ENCODE data around the gene DNAJB1. TPM values are rescaled to one million over a fixed set of nuclear protein-coding genes. Genes with fewer than 3 reads are reported as not detected.
A peak's percentile ranks its signal among the peaks of the same experiment; 100 is the strongest.

DNAJB1 gene
- total and polyA plus RNA-seq, 2 of the 13 experiments (the other 11 are each of a cell fraction or from before 2014, with no cell fraction given) = 87.5 to 97.3 TPM

DNA sequence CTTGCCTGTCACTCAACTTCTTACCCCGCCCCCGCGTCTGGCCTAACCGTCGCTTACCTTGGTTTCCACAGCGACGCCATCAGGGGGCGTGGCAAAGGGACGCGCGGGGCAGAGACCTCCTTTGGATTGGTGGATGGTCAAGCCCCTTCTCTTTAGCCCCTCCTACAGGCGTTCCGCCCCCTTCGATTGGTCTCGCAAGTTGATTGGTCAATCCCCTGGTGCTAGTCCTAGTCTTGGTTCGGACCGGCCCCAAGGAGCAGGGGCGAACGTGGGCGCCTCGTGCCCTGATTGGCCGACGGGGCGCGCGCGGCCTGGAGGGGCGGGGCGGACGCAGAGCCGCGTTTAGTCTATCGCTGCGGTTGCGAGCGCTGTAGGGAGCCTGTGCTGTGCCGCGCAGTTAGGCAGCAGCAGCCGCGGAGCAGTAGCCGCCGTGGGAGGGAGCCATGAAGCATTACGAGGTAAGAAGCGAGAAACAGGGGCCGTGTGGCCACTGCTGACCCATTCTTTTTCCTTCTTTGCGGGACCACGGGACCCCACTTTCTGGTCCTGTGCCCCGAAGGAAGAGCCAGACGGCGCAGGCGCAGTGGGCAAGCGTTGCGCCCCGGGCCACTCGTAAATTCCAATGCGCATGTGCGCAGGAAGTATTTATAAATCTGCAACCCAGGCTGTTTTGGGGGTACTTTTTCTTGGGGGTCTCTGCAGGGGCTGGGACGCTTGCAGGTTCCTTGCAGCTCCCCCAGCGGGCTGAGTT, 11.2 kb upstream of the DNAJB1 start, which contains the start of gene TECR (continued):
- TF ChIP-seq ZNF7 (CRISPR knock-in tag; IDR thresholded peaks at IDR 0.05) (no peak), ZNF496 (CRISPR knock-in tag; IDR thresholded peaks at IDR 0.05; ENCODE audit: insufficient replicate concordance) (no peak), ZNF160 (CRISPR knock-in tag; IDR thresholded peaks at IDR 0.05) (no peak), RBAK (CRISPR knock-in tag; IDR thresholded peaks at IDR 0.05) (no peak), KLF15 (CRISPR knock-in tag; IDR thresholded peaks at IDR 0.05; ENCODE audit: borderline replicate concordance) (no peak), SP1 (IDR thresholded peaks at IDR 0.05) (no peak), SP1 (CRISPR knock-in tag; IDR thresholded peaks at IDR 0.05) (peak; percentile 86), FOXC1 (CRISPR knock-in tag; IDR thresholded peaks at IDR 0.05; ENCODE audit: borderline replicate concordance) (peak; percentile 92), HHEX (CRISPR knock-in tag; IDR thresholded peaks at IDR 0.05) (no peak), ZFP90 (CRISPR knock-in tag; IDR thresholded peaks at IDR 0.05; ENCODE audit: borderline replicate concordance) (no peak), ZNF749 (CRISPR knock-in tag; IDR thresholded peaks at IDR 0.05; ENCODE audit: borderline replicate concordance) (no peak), ZZZ3 (CRISPR knock-in tag; IDR thresholded peaks at IDR 0.05; ENCODE audit: borderline replicate concordance) (no peak)
- TF ChIP-seq, protein P1, sequence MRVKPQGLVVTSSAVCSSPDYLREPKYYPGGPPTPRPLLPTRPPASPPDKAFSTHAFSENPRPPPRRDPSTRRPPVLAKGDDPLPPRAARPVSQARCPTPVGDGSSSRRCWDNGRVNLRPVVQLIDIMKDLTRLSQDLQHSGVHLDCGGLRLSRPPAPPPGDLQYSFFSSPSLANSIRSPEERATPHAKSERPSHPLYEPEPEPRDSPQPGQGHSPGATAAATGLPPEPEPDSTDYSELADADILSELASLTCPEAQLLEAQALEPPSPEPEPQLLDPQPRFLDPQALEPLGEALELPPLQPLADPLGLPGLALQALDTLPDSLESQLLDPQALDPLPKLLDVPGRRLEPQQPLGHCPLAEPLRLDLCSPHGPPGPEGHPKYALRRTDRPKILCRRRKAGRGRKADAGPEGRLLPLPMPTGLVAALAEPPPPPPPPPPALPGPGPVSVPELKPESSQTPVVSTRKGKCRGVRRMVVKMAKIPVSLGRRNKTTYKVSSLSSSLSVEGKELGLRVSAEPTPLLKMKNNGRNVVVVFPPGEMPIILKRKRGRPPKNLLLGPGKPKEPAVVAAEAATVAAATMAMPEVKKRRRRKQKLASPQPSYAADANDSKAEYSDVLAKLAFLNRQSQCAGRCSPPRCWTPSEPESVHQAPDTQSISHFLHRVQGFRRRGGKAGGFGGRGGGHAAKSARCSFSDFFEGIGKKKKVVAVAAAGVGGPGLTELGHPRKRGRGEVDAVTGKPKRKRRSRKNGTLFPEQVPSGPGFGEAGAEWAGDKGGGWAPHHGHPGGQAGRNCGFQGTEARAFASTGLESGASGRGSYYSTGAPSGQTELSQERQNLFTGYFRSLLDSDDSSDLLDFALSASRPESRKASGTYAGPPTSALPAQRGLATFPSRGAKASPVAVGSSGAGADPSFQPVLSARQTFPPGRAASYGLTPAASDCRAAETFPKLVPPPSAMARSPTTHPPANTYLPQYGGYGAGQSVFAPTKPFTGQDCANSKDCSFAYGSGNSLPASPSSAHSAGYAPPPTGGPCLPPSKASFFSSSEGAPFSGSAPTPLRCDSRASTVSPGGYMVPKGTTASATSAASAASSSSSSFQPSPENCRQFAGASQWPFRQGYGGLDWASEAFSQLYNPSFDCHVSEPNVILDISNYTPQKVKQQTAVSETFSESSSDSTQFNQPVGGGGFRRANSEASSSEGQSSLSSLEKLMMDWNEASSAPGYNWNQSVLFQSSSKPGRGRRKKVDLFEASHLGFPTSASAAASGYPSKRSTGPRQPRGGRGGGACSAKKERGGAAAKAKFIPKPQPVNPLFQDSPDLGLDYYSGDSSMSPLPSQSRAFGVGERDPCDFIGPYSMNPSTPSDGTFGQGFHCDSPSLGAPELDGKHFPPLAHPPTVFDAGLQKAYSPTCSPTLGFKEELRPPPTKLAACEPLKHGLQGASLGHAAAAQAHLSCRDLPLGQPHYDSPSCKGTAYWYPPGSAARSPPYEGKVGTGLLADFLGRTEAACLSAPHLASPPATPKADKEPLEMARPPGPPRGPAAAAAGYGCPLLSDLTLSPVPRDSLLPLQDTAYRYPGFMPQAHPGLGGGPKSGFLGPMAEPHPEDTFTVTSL (CRISPR knock-in tag; IDR thresholded peaks at IDR 0.05; ENCODE audit: borderline replicate concordance) = no peak
- TF ChIP-seq, protein P2, sequence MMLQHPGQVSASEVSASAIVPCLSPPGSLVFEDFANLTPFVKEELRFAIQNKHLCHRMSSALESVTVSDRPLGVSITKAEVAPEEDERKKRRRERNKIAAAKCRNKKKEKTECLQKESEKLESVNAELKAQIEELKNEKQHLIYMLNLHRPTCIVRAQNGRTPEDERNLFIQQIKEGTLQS (CRISPR knock-in tag; IDR thresholded peaks at IDR 0.05) = peak; percentile 46; the same call in 1 of the 2 replicates
- TF ChIP-seq, protein P3, sequence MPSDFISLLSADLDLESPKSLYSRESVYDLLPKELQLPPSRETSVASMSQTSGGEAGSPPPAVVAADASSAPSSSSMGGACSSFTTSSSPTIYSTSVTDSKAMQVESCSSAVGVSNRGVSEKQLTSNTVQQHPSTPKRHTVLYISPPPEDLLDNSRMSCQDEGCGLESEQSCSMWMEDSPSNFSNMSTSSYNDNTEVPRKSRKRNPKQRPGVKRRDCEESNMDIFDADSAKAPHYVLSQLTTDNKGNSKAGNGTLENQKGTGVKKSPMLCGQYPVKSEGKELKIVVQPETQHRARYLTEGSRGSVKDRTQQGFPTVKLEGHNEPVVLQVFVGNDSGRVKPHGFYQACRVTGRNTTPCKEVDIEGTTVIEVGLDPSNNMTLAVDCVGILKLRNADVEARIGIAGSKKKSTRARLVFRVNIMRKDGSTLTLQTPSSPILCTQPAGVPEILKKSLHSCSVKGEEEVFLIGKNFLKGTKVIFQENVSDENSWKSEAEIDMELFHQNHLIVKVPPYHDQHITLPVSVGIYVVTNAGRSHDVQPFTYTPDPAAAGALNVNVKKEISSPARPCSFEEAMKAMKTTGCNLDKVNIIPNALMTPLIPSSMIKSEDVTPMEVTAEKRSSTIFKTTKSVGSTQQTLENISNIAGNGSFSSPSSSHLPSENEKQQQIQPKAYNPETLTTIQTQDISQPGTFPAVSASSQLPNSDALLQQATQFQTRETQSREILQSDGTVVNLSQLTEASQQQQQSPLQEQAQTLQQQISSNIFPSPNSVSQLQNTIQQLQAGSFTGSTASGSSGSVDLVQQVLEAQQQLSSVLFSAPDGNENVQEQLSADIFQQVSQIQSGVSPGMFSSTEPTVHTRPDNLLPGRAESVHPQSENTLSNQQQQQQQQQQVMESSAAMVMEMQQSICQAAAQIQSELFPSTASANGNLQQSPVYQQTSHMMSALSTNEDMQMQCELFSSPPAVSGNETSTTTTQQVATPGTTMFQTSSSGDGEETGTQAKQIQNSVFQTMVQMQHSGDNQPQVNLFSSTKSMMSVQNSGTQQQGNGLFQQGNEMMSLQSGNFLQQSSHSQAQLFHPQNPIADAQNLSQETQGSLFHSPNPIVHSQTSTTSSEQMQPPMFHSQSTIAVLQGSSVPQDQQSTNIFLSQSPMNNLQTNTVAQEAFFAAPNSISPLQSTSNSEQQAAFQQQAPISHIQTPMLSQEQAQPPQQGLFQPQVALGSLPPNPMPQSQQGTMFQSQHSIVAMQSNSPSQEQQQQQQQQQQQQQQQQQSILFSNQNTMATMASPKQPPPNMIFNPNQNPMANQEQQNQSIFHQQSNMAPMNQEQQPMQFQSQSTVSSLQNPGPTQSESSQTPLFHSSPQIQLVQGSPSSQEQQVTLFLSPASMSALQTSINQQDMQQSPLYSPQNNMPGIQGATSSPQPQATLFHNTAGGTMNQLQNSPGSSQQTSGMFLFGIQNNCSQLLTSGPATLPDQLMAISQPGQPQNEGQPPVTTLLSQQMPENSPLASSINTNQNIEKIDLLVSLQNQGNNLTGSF (CRISPR knock-in tag; IDR thresholded peaks at IDR 0.05) = no peak
- TF ChIP-seq, protein P4, sequence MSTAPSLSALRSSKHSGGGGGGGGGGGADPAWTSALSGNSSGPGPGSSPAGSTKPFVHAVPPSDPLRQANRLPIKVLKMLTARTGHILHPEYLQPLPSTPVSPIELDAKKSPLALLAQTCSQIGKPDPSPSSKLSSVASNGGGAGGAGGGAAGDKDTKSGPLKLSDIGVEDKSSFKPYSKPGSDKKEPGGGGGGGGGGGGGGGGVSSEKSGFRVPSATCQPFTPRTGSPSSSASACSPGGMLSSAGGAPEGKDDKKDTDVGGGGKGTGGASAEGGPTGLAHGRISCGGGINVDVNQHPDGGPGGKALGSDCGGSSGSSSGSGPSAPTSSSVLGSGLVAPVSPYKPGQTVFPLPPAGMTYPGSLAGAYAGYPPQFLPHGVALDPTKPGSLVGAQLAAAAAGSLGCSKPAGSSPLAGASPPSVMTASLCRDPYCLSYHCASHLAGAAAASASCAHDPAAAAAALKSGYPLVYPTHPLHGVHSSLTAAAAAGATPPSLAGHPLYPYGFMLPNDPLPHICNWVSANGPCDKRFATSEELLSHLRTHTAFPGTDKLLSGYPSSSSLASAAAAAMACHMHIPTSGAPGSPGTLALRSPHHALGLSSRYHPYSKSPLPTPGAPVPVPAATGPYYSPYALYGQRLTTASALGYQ (CRISPR knock-in tag; IDR thresholded peaks at IDR 0.05) = no peak
